Endothelial cell of umbilical vein (primary cell): ENCODE data around the gene KATNAL1. TPM values are rescaled to one million over a fixed set of nuclear protein-coding genes. Genes with fewer than 3 reads are reported as not detected.
"Not testable (repeated sequence)": the region's sequence is repeated elsewhere in the genome, so short reads cannot be mapped to it uniquely, and the experiment has no call there.

Source experiments
- BruUV-seq: library from RNA; stranded (reverse); fragments of 400-500 nt; replicated peaks from 2 replicates; lab custom pipeline; 2021; lab: Mats Ljungman, UMichigan
- CTCF ChIA-PET: fragments of 300-600, 350-600 bp; sonication (Branson Sonifier 250); formaldehyde crosslinking; loops from one replicate; lab custom pipeline; 2021; ENCODE audit warnings: antibody characterized with exemption, inconsistent platforms; lab: Charles Lee
- POLR2A ChIA-PET: fragments of 300-600, 350-600 bp; sonication (Branson Sonifier 250); formaldehyde crosslinking; loops from one replicate; lab custom pipeline; 2021; ENCODE audit warnings: antibody characterized with exemption, inconsistent platforms; lab: Charles Lee
- DNase-seq: peaks from one replicate; pipeline ENCODE4 v3.0.0-alpha.2; 2011; ENCODE audit warnings: low read depth, low spot score
- FAIRE-seq: peaks from 2 replicates; lab custom pipeline; 2011; peaks lifted over from hg19 to GRCh38; lab: Jason Lieb, UNC
- H2AFZ ChIP-seq: 2 replicates; pipeline ENCODE4 v1.6.0; 2012; ENCODE audit warnings: low read depth, low read length, control low read depth, inconsistent platforms
- H3K27ac ChIP-seq: 2 replicates; pipeline ENCODE4 v1.5.1; 2011; ENCODE audit warnings: low read depth, mild to moderate bottlenecking, control low read depth, low read length, moderate library complexity; ENCODE audit not compliant: insufficient read depth
- H3K27me3 ChIP-seq, 2 experiments: 2 replicates each; pipeline versions ENCODE4 v1.6.0 to v1.6.1; 2011; ENCODE audit warnings: low read length in 2 of 2, mixed read lengths in 1 of 2; ENCODE audit not compliant: control insufficient read depth in 2 of 2, insufficient read depth in 2 of 2
- H3K36me3 ChIP-seq, 2 experiments: 2 replicates in 1 of 2; 3 replicates in 1 of 2; pipeline ENCODE4 v1.5.1; 2011; ENCODE audit warnings: low read length in 2 of 2, mild to moderate bottlenecking in 1 of 2, moderate library complexity in 1 of 2; ENCODE audit not compliant: control insufficient read depth in 2 of 2, insufficient read depth in 2 of 2; ENCODE audit errors: extremely low read depth in 1 of 2
- H3K4me1 ChIP-seq: 3 replicates; pipeline ENCODE4 v1.5.1; 2011; ENCODE audit warnings: mild to moderate bottlenecking, low read length; ENCODE audit not compliant: control insufficient read depth, insufficient read depth; ENCODE audit errors: extremely low read depth
- H3K4me2 ChIP-seq: 2 replicates; pipeline ENCODE4 v1.6.1; 2011; ENCODE audit warnings: low read length, control low read depth, mixed read lengths; ENCODE audit not compliant: insufficient read depth
- H3K4me3 ChIP-seq, 3 experiments: fragments of 200-600 bp in 1 of 3; sonication (generic), shearing (Covaris generic) in 1 of 3; replicated peaks in 1 of 3; 2 replicates each; pipeline ENCODE4 v1.5.1; 2011 to 2016; ENCODE audit warnings: control low read depth in 3 of 3, low read length in 3 of 3, mild to moderate bottlenecking in 2 of 3, inconsistent platforms in 1 of 3, low read depth in 1 of 3, moderate library complexity in 1 of 3; ENCODE audit not compliant: insufficient read depth in 1 of 3
- H3K79me2 ChIP-seq: 2 replicates; pipeline ENCODE4 v1.6.0; 2012; ENCODE audit warnings: low read length, inconsistent platforms; ENCODE audit not compliant: control insufficient read depth, insufficient read depth
- H3K9ac ChIP-seq: replicated peaks from 2 replicates; pipeline ENCODE3; 2011; ENCODE audit warnings: low read length, control low read depth; ENCODE audit not compliant: insufficient read depth; ENCODE audit errors: extremely low read depth
- H3K9me1 ChIP-seq: replicated peaks from 3 replicates; pipeline ENCODE4 v1.6.0; 2011; ENCODE audit warnings: mild to moderate bottlenecking, low read length; ENCODE audit not compliant: control insufficient read depth, insufficient read depth; ENCODE audit errors: extremely low read depth
- H3K9me3 ChIP-seq: replicated peaks from 2 replicates; pipeline ENCODE4 v1.5.1; 2012; ENCODE audit warnings: low read length, inconsistent platforms; ENCODE audit not compliant: control insufficient read depth, insufficient read depth
- H4K20me1 ChIP-seq: replicated peaks from 2 replicates; pipeline ENCODE3; 2011; ENCODE audit warnings: mild to moderate bottlenecking, low read length; ENCODE audit not compliant: control insufficient read depth, insufficient read depth; ENCODE audit errors: extremely low read depth
- EZH2 ChIP-seq: IDR thresholded peaks from 2 replicates; pipeline ENCODE4 v1.6.1; 2012; ENCODE audit warnings: borderline replicate concordance, low read depth, mild to moderate bottlenecking, moderate library complexity, low read length, inconsistent platforms; ENCODE audit not compliant: severe bottlenecking
- FOS ChIP-seq: IDR thresholded peaks from 2 replicates; pipeline ENCODE4 v1.6.1; 2011; ENCODE audit warnings: mild to moderate bottlenecking, low read length, moderate library complexity, borderline replicate concordance; ENCODE audit not compliant: insufficient read depth
- GATA2 ChIP-seq: IDR thresholded peaks from 2 replicates; pipeline ENCODE4 v1.7.0; 2011; ENCODE audit warnings: low read depth, mild to moderate bottlenecking, moderate library complexity, mixed read lengths, low read length; ENCODE audit not compliant: insufficient read length, insufficient read depth
- JUN ChIP-seq: IDR thresholded peaks from 2 replicates; pipeline ENCODE4 v1.6.1; 2011; ENCODE audit warnings: borderline replicate concordance, low read depth; ENCODE audit not compliant: insufficient read length, insufficient read depth
- MYC ChIP-seq: IDR thresholded peaks from one replicate; pipeline ENCODE4 v1.6.1; 2011; ENCODE audit warnings: mild to moderate bottlenecking, low read depth, low read length
- POLR2A ChIP-seq: IDR thresholded peaks from 2 replicates; pipeline ENCODE4 v1.6.1; 2012; ENCODE audit warnings: low read depth, mild to moderate bottlenecking, control low read depth, low read length
- POLR2AphosphoS5 ChIP-seq: IDR thresholded peaks from 2 replicates; pipeline ENCODE4 v1.6.1; 2012; ENCODE audit warnings: low read depth, mild to moderate bottlenecking, control low read depth, low read length, moderate library complexity; ENCODE audit not compliant: insufficient read depth
- dilution Hi-C: fragments of 300-500 bp; cut with MboI; formaldehyde crosslinking; loops from one replicate; pipeline ENCODE4 v1.15.0; 2019; ENCODE audit warnings: low sequenced_read_pairs; ENCODE audit not compliant: extremely low pct_ligation_motif_present
- intact Hi-C: fragments of 100-400 bp; cut with micrococcal nuclease; formaldehyde crosslinking; loops from one replicate; pipeline ENCODE4 v1.10.0; 2022
- polyA plus RNA-seq, 4 experiments: library from polyadenylated mRNA; depleted of rRNA in 3 of 4; stranded (reverse) in 3 of 4; unstranded in 1 of 4; fragments of >200 nt; gene quantifications; 2 replicates each; pipeline versions ENCODE4 v1.2.1 to v1.2.3, GENCODE V29; 2011 to 2012; ENCODE audit warnings: missing spikeins in 1 of 4
- total RNA-seq: library from RNA; stranded (reverse); gene quantifications from 2 replicates; pipeline ENCODE4 v1.2.3, GENCODE V29; 2021
- TF ChIP-seq, protein P1 (sequence below): IDR thresholded peaks from 2 replicates; pipeline ENCODE4 v1.6.1; 2011; ENCODE audit not compliant: insufficient read depth, insufficient read length
- TF ChIP-seq, protein P2 (sequence below), 2 donors: IDR thresholded peaks; 1 replicate in 1 of 2; 2 replicates in 1 of 2; pipeline ENCODE4 v1.5.1; 2011; ENCODE audit warnings: low read length in 2 of 2, mild to moderate bottlenecking in 2 of 2, moderate library complexity in 2 of 2, control low read depth in 1 of 2, inconsistent platforms in 1 of 2, low read depth in 1 of 2; ENCODE audit not compliant: insufficient read depth in 1 of 2; ENCODE audit errors: extremely low read depth in 1 of 2

Gene KATNAL1
- total and polyA plus RNA-seq, 2 donors (not counting 3 experiments of a cell fraction or from before 2014, with no cell fraction given): 7.2 to 49.2 TPM

DNA sequence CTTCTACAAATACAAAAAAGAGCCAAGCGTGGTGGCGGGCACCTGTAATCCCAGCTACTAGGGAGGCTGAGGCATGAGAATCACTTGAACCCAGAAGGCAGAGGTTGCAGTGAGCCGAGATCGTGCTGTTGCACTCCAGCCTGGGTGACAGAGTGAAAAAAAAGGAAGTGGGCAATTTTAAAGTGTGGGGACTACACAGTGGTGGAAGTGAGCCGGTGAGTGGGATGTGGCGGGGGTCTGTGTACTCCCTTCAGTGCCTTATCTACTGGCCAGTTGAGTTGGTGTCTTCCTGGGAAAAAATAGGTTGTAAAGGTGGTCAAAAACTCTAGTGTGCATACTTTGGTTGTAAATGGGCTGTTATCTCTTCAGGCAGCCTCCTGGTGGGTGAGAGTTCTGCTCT is 133.1 kb downstream of the KATNAL1 start:
- dilution Hi-C loops, H3K9ac ChIP-seq, H3K27ac ChIP-seq, DNase-seq, H3K9me1 ChIP-seq, H3K79me2 ChIP-seq, H2AFZ ChIP-seq, H4K20me1 ChIP-seq, H3K36me3 ChIP-seq, H3K4me2 ChIP-seq, FAIRE-seq, BruUV-seq, H3K9me3 ChIP-seq, H3K4me3 ChIP-seq, POLR2A ChIA-PET, H3K27me3 ChIP-seq, H3K4me1 ChIP-seq, intact Hi-C loops: not testable (repeated sequence)
- CTCF ChIA-PET: interaction anchor here (0.6 kb wide), 1 partner anchor 301 kb away, joined by 3 read pairs; no protein-coding TSS in a partner anchor

- DNase-seq (no peak), FAIRE-seq (no peak)
- dilution Hi-C loops: no loop called here
- Histone ChIP-seq H3K79me2 (no peaks in the 10 kb centered on the region), H3K36me3 (no peaks in the 10 kb centered on the region), H3K4me1 (no peaks in the 10 kb centered on the region), H3K27ac (no peak overlapping the region), H3K4me2 (no peak overlapping the region), H3K9me1 (no peaks in the 10 kb centered on the region), H3K9ac (no peak overlapping the region), H3K9me3 (no peaks in the 10 kb centered on the region), H4K20me1 (no peaks in the 10 kb centered on the region), H3K4me3 (no peak overlapping the region), H2AFZ (no peak overlapping the region), H3K27me3 (peaks cover 0 to under 1% of the 10 kb centered on the region in 2 experiments)
- TF ChIP-seq FOS (no peak), MYC (no peak), EZH2 (no peak), GATA2 (no peak), JUN (no peak), POLR2AphosphoS5 (no peak), POLR2A (no peak)
- TF ChIP-seq, protein P1, sequence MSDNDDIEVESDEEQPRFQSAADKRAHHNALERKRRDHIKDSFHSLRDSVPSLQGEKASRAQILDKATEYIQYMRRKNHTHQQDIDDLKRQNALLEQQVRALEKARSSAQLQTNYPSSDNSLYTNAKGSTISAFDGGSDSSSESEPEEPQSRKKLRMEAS: no peak
- TF ChIP-seq, protein P2, sequence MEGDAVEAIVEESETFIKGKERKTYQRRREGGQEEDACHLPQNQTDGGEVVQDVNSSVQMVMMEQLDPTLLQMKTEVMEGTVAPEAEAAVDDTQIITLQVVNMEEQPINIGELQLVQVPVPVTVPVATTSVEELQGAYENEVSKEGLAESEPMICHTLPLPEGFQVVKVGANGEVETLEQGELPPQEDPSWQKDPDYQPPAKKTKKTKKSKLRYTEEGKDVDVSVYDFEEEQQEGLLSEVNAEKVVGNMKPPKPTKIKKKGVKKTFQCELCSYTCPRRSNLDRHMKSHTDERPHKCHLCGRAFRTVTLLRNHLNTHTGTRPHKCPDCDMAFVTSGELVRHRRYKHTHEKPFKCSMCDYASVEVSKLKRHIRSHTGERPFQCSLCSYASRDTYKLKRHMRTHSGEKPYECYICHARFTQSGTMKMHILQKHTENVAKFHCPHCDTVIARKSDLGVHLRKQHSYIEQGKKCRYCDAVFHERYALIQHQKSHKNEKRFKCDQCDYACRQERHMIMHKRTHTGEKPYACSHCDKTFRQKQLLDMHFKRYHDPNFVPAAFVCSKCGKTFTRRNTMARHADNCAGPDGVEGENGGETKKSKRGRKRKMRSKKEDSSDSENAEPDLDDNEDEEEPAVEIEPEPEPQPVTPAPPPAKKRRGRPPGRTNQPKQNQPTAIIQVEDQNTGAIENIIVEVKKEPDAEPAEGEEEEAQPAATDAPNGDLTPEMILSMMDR (IDR thresholded peaks at IDR 0.05; ENCODE audit: extremely low read depth in 1 of 2, insufficient read depth in 1 of 2, low read depth in 1 of 2, low read length in 2 of 2): no peak
- no TSS peak for BruUV-seq
- CTCF ChIA-PET: interaction anchor here (1.2 kb wide), 1 partner anchor 41 kb away, joined by 5 read pairs; no protein-coding TSS in a partner anchor
- POLR2A ChIA-PET: no interaction called here
- intact Hi-C loops: no loop called here
Observed at GRCh38 chr13:30173303-30173610, 134.1 kb downstream of the KATNAL1 start.
